K562 (cell line): ENCODE data around the gene ATP1A3. TPM values are rescaled to one million over a fixed set of nuclear protein-coding genes. Genes with fewer than 3 reads are reported as not detected.

Experiments
- ADNP ChIP-seq: fragments of 200-800 bp; sonication (Bioruptor generic); IDR thresholded peaks from 2 replicates; pipeline ENCODE4 v1.6.1; 2016; ENCODE audit warnings: missing genetic modification characterization, missing compliant biosample characterization
- BHLHE40 ChIP-seq: IDR thresholded peaks from 2 replicates; pipeline ENCODE4 v1.6.1; 2011; ENCODE audit warnings: low read length, improper control_type of control experiment
- CHCHD3 ChIP-seq: fragments of 250-450 bp; sonication (Bioruptor Pico); IDR thresholded peaks from 2 replicates; pipeline ENCODE4 v2.1.2; 2022; ENCODE audit warnings: mild to moderate bottlenecking
- EHMT2 ChIP-seq: fragments of 450-650 bp; IDR thresholded peaks from 2 replicates; pipeline ENCODE4 v1.6.1; 2018; ENCODE audit warnings: antibody characterized with exemption
- ETV5 ChIP-seq: sonication (generic); formaldehyde crosslinking; IDR thresholded peaks from 2 replicates; pipeline ENCODE4 v1.4.0; 2020; ENCODE audit warnings: low read depth, mild to moderate bottlenecking, missing genetic modification reagents
- FOS ChIP-seq: IDR thresholded peaks from 3 replicates; pipeline ENCODE4 v1.6.1; 2011; ENCODE audit not compliant: insufficient read length; ENCODE audit errors: extremely low read depth
- IFI16 ChIP-seq: fragments of 250-450 bp; sonication (Bioruptor Pico); IDR thresholded peaks from 2 replicates; pipeline ENCODE4 v2.1.2; 2022; ENCODE audit warnings: mild to moderate bottlenecking, inconsistent platforms
- MAZ ChIP-seq, 2 experiments: fragments of 450-650 bp in 1 of 2; sonication (generic) in 1 of 2; formaldehyde crosslinking; IDR thresholded peaks in 1 of 2; conservative IDR thresholded peaks in 1 of 2; 2 replicates each; pipeline versions ENCODE4 v1.4.0 to v1.5.0; 2020; ENCODE audit warnings: mild to moderate bottlenecking in 1 of 2, missing genetic modification reagents in 1 of 2
- MCM2 ChIP-seq: fragments of 450-650 bp; IDR thresholded peaks from 2 replicates; pipeline ENCODE4 v1.6.1; 2017; ENCODE audit warnings: low read depth, mild to moderate bottlenecking
- MTF1 ChIP-seq: fragments of 250-450 bp; sonication (Bioruptor Pico); IDR thresholded peaks from 2 replicates; pipeline ENCODE4 v1.9.0; 2021; ENCODE audit warnings: moderate library complexity, mild to moderate bottlenecking, inconsistent platforms, borderline replicate concordance
- PHB2 ChIP-seq: fragments of 450-650 bp; IDR thresholded peaks from 2 replicates; pipeline ENCODE4 v1.6.1; 2017; ENCODE audit warnings: low read depth
- PTBP1 ChIP-seq: fragments of 200-400 bp; formaldehyde crosslinking; IDR thresholded peaks from 2 replicates; pipeline ENCODE4 v1.6.1; 2017; ENCODE audit warnings: low read depth, low read length
- RCOR1 ChIP-seq, 2 experiments: IDR thresholded peaks; 2 replicates each; pipeline ENCODE4 v1.6.1; 2012; ENCODE audit warnings: low read depth in 2 of 2, low read length in 2 of 2, borderline replicate concordance in 1 of 2, improper control_type of control experiment in 1 of 2
- SLC30A9 ChIP-seq: fragments of 250-450 bp; sonication (Bioruptor Pico); IDR thresholded peaks from 2 replicates; pipeline ENCODE4 v1.8.0; 2022; ENCODE audit warnings: mild to moderate bottlenecking, moderate library complexity
- SRSF7 ChIP-seq: fragments of 200-400 bp; formaldehyde crosslinking; optimal IDR thresholded peaks from 2 replicates; pipeline ENCODE3; 2017; ENCODE audit warnings: mild to moderate bottlenecking, low read depth, low read length
- TEAD4 ChIP-seq, 2 experiments: sonication (generic) in 1 of 2; formaldehyde crosslinking in 1 of 2; IDR thresholded peaks; 2 replicates each; pipeline versions ENCODE4 v1.6.1 to v1.8.0; 2012 to 2022; ENCODE audit warnings: borderline replicate concordance in 1 of 2, inconsistent platforms in 1 of 2, low read length in 1 of 2, mild to moderate bottlenecking in 1 of 2, missing genetic modification reagents in 1 of 2
- ZNF274 ChIP-seq: IDR thresholded peaks from 2 replicates; pipeline ENCODE4 v1.6.1; 2011; ENCODE audit warnings: low read depth, mild to moderate bottlenecking, low read length, moderate library complexity, borderline replicate concordance
- ZNF384 ChIP-seq: IDR thresholded peaks from 2 replicates; pipeline ENCODE4 v1.6.1; 2012; ENCODE audit warnings: low read depth, low read length, improper control_type of control experiment
- polyA plus RNA-seq, 8 experiments: library from polyadenylated mRNA; depleted of rRNA in 4 of 8; stranded (reverse) in 5 of 8; unstranded in 3 of 8; fragments of >200 nt; fragmentation: Nextera tagmentation in 2 of 8; fragmentation: Illumina TruSeq in 1 of 8; extraction: Ambion mirVana in 2 of 8; extraction: Trizol in 1 of 8; gene quantifications; 2 replicates each; pipeline versions ENCODE4 v1.2.1 to v1.2.3, GENCODE V29; 2011 to 2014; ENCODE audit warnings: inconsistent platforms in 1 of 8, missing spikeins in 1 of 8
- total RNA-seq, 7 experiments: library from RNA; depleted of rRNA in 6 of 7; stranded (reverse); fragments of >200 nt in 6 of 7; fragmentation: Illumina TruSeq in 2 of 7; extraction: Trizol in 2 of 7; gene quantifications; 2 replicates each; pipeline versions ENCODE4 v1.2.1 to v1.2.3, GENCODE V29; 2011 to 2021; ENCODE audit warnings: low replicate concordance in 1 of 7
- TF ChIP-seq, protein P1 (sequence below), 2 experiments: fragments of 450-650 bp in 1 of 2; sonication (generic) in 1 of 2; formaldehyde crosslinking in 1 of 2; IDR thresholded peaks in 1 of 2; conservative IDR thresholded peaks in 1 of 2; 2 replicates each; pipeline versions ENCODE4 v1.6.1 to v1.8.1; 2016 to 2023; ENCODE audit warnings: mild to moderate bottlenecking in 2 of 2, moderate library complexity in 2 of 2, inconsistent platforms in 1 of 2, missing genetic modification reagents in 1 of 2
- TF ChIP-seq, protein P2 (sequence below): sonication (generic); formaldehyde crosslinking; IDR thresholded peaks from 2 replicates; pipeline ENCODE4 v1.9.0; 2022; ENCODE audit warnings: mild to moderate bottlenecking, missing genetic modification reagents
- TF ChIP-seq, protein P3 (sequence below): sonication (generic); formaldehyde crosslinking; IDR thresholded peaks from 2 replicates; pipeline ENCODE4 v1.8.0; 2022; ENCODE audit warnings: missing genetic modification reagents, mild to moderate bottlenecking, moderate library complexity, borderline replicate concordance
- TF ChIP-seq, protein P4 (sequence below): fragments of 250-450 bp; sonication (Bioruptor Pico); IDR thresholded peaks from 2 replicates; pipeline ENCODE4 v1.8.0; 2021; ENCODE audit warnings: moderate library complexity, mild to moderate bottlenecking, inconsistent platforms
- TF ChIP-seq, protein P5 (sequence below): fragments of 450-650 bp; formaldehyde crosslinking; conservative IDR thresholded peaks from 2 replicates; pipeline ENCODE4 v1.4.0; 2022; ENCODE audit warnings: mild to moderate bottlenecking, missing genetic modification characterization

The ATP1A3 gene
- total and polyA plus RNA-seq, 9 of the 15 experiments (the other 6 are each of a cell fraction or from before 2014, with no cell fraction given), result 0.03 to 1.0 (median 0.17) TPM; not detected in 3

DNA sequence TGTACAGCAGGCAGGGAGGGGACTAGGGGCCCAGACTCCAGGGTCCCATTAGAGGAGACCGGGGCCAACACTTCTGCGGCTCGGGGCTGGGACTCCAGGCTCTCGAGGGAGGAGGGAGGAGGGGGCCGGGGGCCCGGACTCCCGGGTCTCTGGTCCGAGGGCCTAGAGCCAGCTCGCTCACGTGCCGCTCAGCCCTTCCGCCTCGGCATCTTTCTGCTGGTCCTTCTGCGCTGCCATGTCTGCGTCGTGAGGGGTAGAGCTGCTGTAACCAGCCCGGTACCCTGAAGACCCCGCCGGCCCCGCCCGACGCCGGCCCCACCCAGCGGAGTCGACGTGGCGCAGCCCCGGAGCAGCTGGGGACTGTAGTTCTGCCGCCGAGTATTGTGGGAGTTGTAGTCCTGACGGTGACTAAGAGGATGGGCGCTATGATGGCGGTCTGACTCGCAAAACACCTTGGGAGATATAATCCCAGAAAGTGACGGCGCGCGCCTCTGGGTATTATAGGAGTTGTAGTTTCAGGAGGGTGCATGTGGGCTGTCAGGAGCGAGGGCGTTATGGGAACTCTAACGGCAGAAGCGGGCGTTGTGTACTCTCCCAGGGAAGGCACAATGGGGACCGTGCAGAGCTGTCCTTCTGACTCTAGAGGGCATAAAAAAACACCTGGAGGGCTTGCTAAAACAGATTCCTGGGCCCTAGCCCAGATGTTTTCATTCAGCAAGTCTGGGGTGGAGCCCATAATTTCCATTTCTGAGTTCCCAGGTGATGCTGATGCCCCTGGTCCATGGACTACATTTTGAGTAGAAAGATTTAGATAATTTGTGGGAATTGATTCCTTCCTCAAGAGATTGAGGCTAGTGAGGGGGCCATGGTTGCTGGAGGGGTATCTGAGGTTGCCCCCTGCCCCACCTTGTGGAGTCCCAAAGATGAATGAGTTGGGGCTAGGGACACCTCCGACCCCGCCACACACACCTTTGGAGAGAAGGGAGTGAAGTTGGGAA is 34.7 kb downstream of the ATP1A3 start, which contains the start of gene RABAC1 (continued):
- TF ChIP-seq CHCHD3 (no peak), SRSF7 (no peak), PTBP1 (no peak), ZNF274 (no peak), MCM2 (no peak), SLC30A9 (CRISPR knock-in tag) (no peak), BHLHE40 (peak; percentile 70), EHMT2 (no peak), MTF1 (CRISPR knock-in tag) (no peak), ETV5 (CRISPR knock-in tag) (0 out of 2 replicates have a peak, but pooled peaks have one; percentile 48), PHB2 (no peak), IFI16 (CRISPR knock-in tag) (no peak), ZNF384 (no peak; the same call in 1 of the 2 replicates), FOS (no peak), RCOR1 (IDR thresholded peaks at IDR 0.05; ENCODE audit: borderline replicate concordance in 1 of 2, low read depth in 2 of 2, low read length in 2 of 2) (peak in 1 of 2 experiments; percentile 49; a peak in 1 of 4 replicates), TEAD4 (IDR thresholded peaks at IDR 0.05; ENCODE audit: low read length) (no peak), TEAD4 (CRISPR knock-in tag; IDR thresholded peaks at IDR 0.05; ENCODE audit: borderline replicate concordance) (no peak), ADNP (no peak), MAZ (CRISPR knock-in tag; conservative IDR thresholded peaks at IDR 0.05 in 1 of 2, IDR thresholded peaks at IDR 0.05 in 1 of 2) (peak; percentile 88 to 92)
- TF ChIP-seq, protein P1, sequence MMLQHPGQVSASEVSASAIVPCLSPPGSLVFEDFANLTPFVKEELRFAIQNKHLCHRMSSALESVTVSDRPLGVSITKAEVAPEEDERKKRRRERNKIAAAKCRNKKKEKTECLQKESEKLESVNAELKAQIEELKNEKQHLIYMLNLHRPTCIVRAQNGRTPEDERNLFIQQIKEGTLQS (IDR thresholded peaks at IDR 0.05), result peak; percentile 50; the same call in 1 of the 2 replicates
- TF ChIP-seq, protein P1 (CRISPR knock-in tag; conservative IDR thresholded peaks at IDR 0.05), result no peak; the same call in 1 of the 2 replicates
- TF ChIP-seq, protein P2, sequence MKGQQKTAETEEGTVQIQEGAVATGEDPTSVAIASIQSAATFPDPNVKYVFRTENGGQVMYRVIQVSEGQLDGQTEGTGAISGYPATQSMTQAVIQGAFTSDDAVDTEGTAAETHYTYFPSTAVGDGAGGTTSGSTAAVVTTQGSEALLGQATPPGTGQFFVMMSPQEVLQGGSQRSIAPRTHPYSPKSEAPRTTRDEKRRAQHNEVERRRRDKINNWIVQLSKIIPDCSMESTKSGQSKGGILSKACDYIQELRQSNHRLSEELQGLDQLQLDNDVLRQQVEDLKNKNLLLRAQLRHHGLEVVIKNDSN, result peak; percentile 7; the same call in 1 of the 2 replicates
- TF ChIP-seq, protein P3, sequence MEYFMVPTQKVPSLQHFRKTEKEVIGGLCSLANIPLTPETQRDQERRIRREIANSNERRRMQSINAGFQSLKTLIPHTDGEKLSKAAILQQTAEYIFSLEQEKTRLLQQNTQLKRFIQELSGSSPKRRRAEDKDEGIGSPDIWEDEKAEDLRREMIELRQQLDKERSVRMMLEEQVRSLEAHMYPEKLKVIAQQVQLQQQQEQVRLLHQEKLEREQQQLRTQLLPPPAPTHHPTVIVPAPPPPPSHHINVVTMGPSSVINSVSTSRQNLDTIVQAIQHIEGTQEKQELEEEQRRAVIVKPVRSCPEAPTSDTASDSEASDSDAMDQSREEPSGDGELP (CRISPR knock-in tag), result peak; percentile 94
- TF ChIP-seq, protein P4, sequence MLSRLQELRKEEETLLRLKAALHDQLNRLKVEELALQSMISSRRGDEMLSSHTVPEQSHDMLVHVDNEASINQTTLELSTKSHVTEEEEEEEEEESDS (CRISPR knock-in tag), result no peak
- TF ChIP-seq, protein P5, sequence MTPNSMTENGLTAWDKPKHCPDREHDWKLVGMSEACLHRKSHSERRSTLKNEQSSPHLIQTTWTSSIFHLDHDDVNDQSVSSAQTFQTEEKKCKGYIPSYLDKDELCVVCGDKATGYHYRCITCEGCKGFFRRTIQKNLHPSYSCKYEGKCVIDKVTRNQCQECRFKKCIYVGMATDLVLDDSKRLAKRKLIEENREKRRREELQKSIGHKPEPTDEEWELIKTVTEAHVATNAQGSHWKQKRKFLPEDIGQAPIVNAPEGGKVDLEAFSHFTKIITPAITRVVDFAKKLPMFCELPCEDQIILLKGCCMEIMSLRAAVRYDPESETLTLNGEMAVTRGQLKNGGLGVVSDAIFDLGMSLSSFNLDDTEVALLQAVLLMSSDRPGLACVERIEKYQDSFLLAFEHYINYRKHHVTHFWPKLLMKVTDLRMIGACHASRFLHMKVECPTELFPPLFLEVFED, result no peak
